NCI-H524 treated with DMSO at 0.1 percent for 48 hours (cell line): Measurements from ENCODE around the gene RABGAP1L.
"Not testable (repeated sequence)": the region's sequence is repeated elsewhere in the genome, so short reads cannot be mapped to it uniquely, and the experiment has no call there.

Experiments
- DNase-seq: peaks from one replicate; lab custom pipeline; 2025; lab: John Stamatoyannopoulos, UW

Gene RABGAP1L

GRCh38 chr1:174159252-174160108 lies at the start of gene RABGAP1L:
RABGAP1L (plus strand) TSS chr1:174159520.
- DNase-seq: peak; percentile 49

- no peak for DNase-seq
These were observed 49.3 kb upstream of the RABGAP1L start for GRCh38 chr1:174110053-174110452.

GRCh38 chr1:174112489-174113162 lies 46.7 kb upstream of the RABGAP1L start:
- no peak for DNase-seq

GRCh38 chr1:174114106-174114505 lies 45.2 kb upstream of the RABGAP1L start:
- DNase-seq: no peak

GRCh38 chr1:174114788-174115448 lies 44.4 kb upstream of the RABGAP1L start:
- DNase-seq: peak; percentile 20

GRCh38 chr1:174116042-174116441 lies 43.3 kb upstream of the RABGAP1L start:
- no peak for DNase-seq

DNA sequence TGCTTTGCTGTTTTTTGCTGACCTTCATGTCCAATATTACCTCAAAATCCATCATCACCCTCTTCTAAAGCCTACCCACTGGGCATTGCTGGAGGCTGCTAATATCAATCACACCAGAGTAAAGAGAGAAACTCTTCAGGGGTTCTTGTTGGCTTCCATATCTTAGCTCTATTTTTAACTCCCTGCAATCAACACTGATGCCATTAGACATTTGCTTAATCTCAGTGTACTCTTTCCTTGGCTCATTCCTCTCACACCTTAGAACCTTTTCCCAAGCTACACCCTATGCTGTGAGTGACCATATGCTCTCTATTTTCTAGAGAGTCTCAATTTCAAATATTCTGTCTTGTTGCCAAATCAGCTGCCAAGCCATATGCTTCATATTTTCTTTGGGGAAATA lies 40.6 kb upstream of the RABGAP1L start:
- peak; percentile 98 for DNase-seq

DNA sequence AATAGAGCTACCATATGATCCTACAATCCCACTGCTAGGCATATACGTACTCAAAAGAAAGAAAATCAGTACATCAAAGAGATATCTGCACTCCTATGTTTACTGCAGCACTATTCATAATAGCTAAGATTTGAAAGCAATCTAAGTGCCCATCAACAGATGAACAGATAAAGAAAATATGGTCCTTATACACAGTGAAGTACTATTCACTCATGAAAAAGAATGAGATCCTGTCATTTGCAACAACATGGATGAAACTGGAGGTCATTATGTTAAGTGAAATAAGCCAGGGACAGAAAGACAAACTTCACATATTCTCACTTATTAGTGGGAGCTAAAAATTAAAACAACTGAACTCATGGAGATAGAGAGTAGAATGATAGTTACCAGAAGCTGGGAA lies 37.0 kb upstream of the RABGAP1L start:
- DNase-seq: not testable (repeated sequence)

GRCh38 chr1:174123843-174124242 lies 35.5 kb upstream of the RABGAP1L start:
- no peak for DNase-seq

- not testable (repeated sequence) for DNase-seq
These were observed 32.1 kb upstream of the RABGAP1L start for GRCh38 chr1:174127176-174127575.

GRCh38 chr1:174131032-174131638 lies 28.2 kb upstream of the RABGAP1L start:
- no peak for DNase-seq

DNA sequence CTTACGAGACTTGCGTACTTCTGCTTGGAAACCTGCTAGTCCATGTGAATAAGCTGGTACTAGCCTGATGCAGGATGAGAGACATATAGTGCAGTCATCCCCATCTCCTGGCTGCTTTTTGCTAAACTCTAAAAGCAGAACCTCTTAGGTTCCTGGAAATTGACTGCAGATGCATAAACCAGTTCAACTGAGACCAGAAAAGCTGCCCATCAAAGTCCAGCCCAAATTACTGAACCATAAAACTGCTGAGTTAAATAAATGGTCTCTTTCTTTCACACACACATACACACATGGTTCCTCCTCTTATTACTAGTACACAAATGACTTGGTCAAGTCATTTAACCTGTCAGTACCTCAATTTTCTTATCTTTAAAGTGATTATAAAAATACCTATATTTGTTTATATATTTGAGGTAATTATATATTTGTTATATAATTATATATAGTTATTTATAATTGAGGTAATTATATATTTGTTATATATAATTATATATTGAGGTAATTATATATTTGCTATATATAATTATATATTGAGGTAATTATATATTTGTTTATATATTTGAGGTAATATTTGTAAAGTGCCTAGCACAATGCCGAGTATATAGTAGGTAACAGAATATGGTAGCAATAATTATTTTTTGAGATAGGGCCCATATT lies 25.2 kb upstream of the RABGAP1L start:
- DNase-seq: no peak

DNA sequence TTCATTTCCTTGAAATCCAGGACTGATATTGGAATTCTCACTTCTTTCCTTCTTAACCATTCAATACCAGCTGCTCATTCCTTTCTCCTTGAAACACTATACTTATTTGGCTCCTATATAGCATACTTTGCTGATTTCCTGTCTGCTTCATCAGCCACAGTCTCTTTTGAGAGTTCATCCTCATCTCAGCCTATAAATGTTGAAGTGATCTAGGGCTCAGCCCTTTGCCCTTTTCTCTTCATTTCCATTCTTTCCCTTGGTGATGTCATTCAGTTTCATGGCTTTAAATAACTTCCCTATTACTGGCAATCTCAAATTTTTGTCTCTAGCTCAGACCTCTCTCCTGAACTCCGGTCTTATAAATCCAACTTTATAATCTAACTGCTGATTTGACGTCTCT lies 24.1 kb upstream of the RABGAP1L start:
- no peak for DNase-seq

DNA sequence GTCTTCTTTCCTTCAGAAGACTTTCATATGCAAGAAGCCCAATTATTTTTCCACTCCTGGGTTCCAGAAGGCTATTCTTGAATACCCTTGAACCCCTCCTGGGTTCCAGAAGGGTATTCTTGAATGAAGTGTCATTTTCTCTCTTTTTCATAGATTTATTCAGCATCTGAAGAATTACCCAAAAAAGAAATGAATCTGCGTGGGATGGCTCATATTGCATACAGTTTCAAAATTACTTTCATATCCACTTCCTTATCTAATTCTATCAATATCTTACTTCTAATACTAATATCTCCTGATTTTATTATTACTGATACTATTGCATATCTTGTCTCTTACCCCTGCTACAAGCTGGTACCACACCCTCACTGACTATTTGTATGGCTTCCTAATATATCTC lies 22.6 kb upstream of the RABGAP1L start:
- DNase-seq: no peak

DNA sequence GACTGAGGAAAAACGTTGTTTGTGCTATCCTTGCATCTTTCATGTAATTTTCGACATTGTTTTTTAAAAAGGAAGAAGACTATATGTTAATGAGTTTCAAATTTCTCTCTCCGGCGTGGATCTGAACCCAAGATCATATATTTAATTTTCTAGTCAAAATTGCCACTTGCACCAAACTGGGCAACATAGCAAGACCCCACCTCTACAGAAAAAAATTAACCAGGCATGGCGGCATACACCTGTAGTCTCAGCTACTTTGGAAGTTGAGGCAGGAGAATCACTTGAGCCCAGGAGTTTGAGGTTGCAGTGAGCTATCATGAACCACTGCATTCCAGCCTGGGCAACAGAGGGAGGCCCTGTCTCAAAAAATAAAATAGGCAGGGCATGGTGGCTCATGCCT lies 16.5 kb upstream of the RABGAP1L start:
- no peak for DNase-seq

DNA sequence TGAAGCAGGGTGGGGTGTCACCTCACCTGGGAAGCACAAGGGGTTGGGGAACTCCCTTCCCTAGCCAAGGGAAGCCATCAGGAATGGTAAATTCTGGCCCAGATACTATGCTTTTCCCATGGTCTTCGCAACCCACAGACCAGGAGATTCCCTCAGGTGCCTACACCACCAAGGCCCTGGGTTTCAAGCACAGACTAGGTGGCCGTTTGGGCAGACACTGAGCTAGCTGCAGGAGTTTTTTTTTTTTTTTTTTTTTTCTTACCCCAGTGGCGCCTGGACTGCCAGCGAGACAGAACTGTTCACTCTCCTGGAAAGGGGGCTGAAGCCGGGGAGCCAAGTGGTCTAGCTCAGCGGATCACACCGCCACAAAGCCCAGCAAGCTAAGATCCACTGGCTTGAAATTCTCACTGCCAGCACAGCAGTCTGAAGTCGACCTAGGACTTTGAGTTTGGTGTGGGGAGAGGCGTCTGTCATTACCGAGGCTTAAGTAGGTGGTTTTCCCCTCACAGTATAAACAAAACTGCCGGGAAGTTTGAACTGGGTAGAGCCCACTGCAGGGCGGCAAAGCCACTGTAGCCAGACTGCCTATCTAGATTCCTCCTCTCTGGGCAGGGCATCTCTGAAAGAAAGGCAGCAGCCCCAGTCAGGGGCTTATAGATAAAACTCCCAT lies 15.5 kb upstream of the RABGAP1L start:
- DNase-seq: not testable (repeated sequence)

GRCh38 chr1:174144397-174144783 lies 14.9 kb upstream of the RABGAP1L start:
- DNase-seq: not testable (repeated sequence)

DNA sequence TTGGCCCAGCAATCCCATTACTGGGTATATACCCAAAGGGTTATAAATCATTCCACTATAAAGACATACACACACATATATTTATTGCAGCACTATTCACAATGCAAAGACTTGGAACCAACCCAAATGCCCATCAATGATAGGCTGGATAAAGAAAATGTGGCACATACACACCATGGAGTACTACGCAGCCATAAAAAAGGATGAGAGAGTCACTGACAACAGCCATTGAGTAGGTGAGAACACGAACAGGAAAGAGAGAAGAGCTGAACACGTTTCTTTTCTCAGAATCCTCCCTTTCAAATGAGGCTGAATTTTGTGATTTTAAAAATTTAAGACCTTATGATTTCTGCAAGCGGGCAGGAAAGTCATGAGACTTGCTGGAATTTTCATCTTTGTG lies 10.1 kb upstream of the RABGAP1L start:
- no peak for DNase-seq

- DNase-seq: no peak
These were observed 8.8 kb upstream of the RABGAP1L start for GRCh38 chr1:174150499-174150898.

DNA sequence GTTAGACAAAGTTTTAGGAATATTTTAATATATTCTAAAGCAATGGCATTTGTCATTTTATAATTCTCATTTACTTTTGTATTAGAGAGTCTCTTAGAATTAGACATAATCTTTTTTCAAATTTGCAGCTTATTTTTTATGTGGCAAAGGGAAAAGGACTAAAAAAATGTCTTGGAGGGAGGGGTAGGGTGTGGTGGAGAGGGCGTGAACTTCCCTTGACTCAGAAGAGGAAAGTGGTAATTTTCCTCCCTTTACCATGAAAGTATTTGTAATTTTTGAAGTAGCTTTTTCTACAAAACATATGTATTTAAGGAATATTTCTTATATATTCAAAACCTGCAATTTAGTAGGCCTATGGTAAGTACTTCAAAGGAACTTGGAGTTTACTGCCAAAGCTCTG lies 6.9 kb upstream of the RABGAP1L start:
- DNase-seq: no peak

DNA sequence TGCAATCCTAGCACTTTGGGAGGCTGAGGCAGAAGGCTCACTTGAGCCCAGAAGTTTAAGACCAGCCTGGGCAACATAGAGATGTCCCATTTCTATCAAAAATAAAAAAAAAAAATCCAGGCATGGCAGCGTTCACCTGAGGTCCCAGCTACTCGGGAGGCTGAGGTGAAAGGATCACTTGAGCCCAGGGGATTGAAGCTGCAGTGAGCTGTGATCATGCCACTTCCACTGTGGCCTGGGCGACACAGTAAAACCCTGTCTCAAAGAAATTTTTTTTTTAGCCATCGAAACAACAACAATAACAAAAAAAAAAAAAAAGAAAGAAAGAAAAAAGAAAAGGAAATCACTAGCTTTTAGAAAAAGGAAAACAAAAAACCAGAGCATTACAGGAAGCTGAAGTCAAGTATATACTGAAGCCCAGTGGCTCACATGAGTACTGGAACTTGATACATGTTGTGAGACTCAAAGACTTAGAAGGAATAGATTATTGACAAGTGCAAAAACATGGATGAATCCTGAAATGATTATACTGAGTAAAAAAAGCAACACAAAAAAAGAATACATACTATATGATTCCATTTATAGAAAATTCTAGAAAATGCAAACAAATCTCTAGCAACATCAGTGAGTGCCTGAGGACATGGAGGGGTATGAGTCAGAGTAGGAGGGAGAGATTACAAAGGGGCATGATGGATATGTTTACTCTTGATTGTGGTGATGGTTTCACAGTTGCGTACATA lies 6.1 kb upstream of the RABGAP1L start:
- no peak for DNase-seq
